ENCODE measurements around the gene ZMYM5. TPM values are rescaled to one million over a fixed set of nuclear protein-coding genes. Genes with fewer than 3 reads are reported as not detected.
"Not testable (repeated sequence)": the region's sequence is repeated elsewhere in the genome, so short reads cannot be mapped to it uniquely, and the experiment has no call there.

ZMYM5 gene
- total RNA-seq, 1 experiment from 2014 or later = 16.7 TPM

DNA sequence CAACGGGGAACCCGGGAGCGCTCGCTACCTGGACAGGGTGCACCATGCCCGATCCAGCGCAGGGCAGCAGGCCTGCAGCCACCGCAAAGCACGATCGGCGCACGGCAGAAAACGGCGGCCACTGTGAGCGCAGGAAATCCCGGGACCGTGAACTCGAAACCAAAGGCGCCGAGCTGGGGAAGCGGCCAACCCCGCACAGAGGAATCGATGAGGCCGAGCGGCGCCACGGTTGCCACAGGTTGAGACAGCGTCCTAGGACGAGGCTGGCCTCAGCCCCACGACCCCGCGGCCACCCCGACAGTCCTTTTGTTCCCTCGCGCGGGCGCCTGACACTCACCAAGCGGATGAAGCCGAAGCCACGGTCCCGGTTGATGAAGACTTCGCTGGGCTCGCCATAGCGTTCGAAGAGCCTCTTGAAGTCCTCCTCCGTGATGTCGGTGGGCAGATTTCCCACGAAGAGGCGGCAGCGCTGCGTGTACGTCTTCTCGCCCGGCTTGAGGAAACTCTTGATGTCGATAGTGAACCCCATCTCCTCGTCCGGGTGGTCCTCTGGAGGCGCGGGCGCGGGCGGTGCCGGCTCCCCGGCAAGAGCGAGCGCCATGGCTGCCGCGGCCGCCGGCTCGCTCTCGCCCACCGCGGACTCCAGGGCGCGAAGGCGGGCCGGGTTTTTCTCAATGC is 81.3 kb downstream of the ZMYM5 start:
- H3K27me3 ChIP-seq (replicated peaks; ENCODE audit: control insufficient read depth, insufficient read depth, low read length) = no peaks in the 10 kb centered on the region
- H3K4me1 ChIP-seq = no peaks in the 10 kb centered on the region
- TSS peak; percentile 87 for BruUV-seq (replicated peaks)
- ChIA-PET CTCF (interaction anchor here (0.7 kb wide), 1 partner anchor 36 kb away, joined by 3 read pairs; no protein-coding TSS in a partner anchor), POLR2A (interaction anchor here (0.6 to 1.9 kb wide), 2 partner anchors 81 to 194 kb away, joined by 3 to 11 read pairs; partner anchors contain the start of gene ZMYM5)
- Mint-ChIP-seq H3K27ac (ENCODE audit: unreplicated experiment) (peak overlapping the region; percentile 93), H3K4me3 (ENCODE audit: unreplicated experiment) (peak overlapping the region; percentile 94), H3K27me3 (ENCODE audit: insufficient read depth, unreplicated experiment) (no peaks in the 10 kb centered on the region), H3K36me3 (ENCODE audit: insufficient read depth, unreplicated experiment) (peaks cover 31% of the 10 kb centered on the region), H3K4me1 (ENCODE audit: low read depth, unreplicated experiment) (peaks cover 8% of the 10 kb centered on the region), H3K9me3 (ENCODE audit: unreplicated experiment) (no peaks in the 10 kb centered on the region)
- H3K9me3 ChIP-seq = no peaks in the 10 kb centered on the region
- no peak for TF ChIP-seq CTCF (IDR thresholded peaks at IDR 0.05; ENCODE audit: insufficient read depth in 1 of 2, low read depth in 1 of 2, low read length in 1 of 2, severe bottlenecking in 1 of 2, unreplicated experiment in 1 of 2)
- DNase-seq = peak; percentile 43 to 60
- intact Hi-C loops (cut with micrococcal nuclease; ENCODE audit: unreplicated experiment) = loop anchor here (1.0 to 2.0 kb wide), 3 partner anchors 12 to 175 kb away; no protein-coding TSS in a partner anchor
- peak overlapping the region; percentile 81 for H3K4me3 ChIP-seq (ENCODE audit: low read depth, low read length)
- H3K36me3 ChIP-seq (ENCODE audit: control insufficient read depth, insufficient read depth, low read length) = no peaks in the 10 kb centered on the region; the same call in 1 of the 2 replicates

DNA sequence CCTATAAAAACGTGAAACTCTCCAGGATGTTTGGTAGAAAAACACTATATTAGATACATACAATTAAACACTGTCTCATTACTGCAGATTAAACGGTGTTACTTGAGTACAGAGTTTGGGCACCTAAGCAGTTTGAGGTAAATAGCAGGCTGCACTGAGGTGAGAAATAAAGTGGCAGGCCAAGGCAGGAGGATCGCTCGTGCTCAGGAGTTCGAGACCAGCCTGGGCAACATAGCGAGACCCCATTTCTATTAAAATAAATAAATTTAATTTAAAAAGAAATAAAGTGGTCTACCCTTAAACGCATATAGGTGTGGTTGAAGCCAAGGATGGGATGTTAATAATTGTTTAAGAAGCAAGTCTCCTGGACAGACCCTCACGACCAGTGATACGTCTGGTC is 81.9 kb downstream of the ZMYM5 start:
- no peaks in the 10 kb centered on the region for H3K27me3 ChIP-seq (replicated peaks; ENCODE audit: control insufficient read depth, insufficient read depth, low read length)
- no peaks in the 10 kb centered on the region for H3K4me1 ChIP-seq
- peaks cover 8% of the 10 kb centered on the region for H3K4me1 Mint-ChIP-seq (ENCODE audit: low read depth, unreplicated experiment)
- no peaks in the 10 kb centered on the region for H3K9me3 Mint-ChIP-seq (ENCODE audit: unreplicated experiment)
- no peaks in the 10 kb centered on the region; the same call in 1 of the 2 replicates for H3K36me3 ChIP-seq (ENCODE audit: control insufficient read depth, insufficient read depth, low read length)
- H3K4me3 Mint-ChIP-seq (ENCODE audit: unreplicated experiment) = peak overlapping the region; percentile 94
- POLR2A ChIA-PET = no interaction called here
- H3K27ac Mint-ChIP-seq (ENCODE audit: unreplicated experiment) = peak overlapping the region; percentile 93
- intact Hi-C loops (cut with micrococcal nuclease; ENCODE audit: unreplicated experiment) = no loop called here
- peak in 1 of 2 experiments; percentile 9 for DNase-seq
- H3K27me3 Mint-ChIP-seq (ENCODE audit: insufficient read depth, unreplicated experiment) = no peaks in the 10 kb centered on the region
- peaks cover 37% of the 10 kb centered on the region for H3K36me3 Mint-ChIP-seq (ENCODE audit: insufficient read depth, unreplicated experiment)
- H3K4me3 ChIP-seq (ENCODE audit: low read depth, low read length) = peak overlapping the region; percentile 81
- CTCF ChIA-PET = interaction anchor here (0.6 kb wide), 2 partner anchors 82 to 83 kb away, joined by 3 to 5 read pairs; no protein-coding TSS in a partner anchor
- H3K9me3 ChIP-seq = no peaks in the 10 kb centered on the region
- TF ChIP-seq CTCF (IDR thresholded peaks at IDR 0.05; ENCODE audit: insufficient read depth in 1 of 2, low read depth in 1 of 2, low read length in 1 of 2, severe bottlenecking in 1 of 2, unreplicated experiment in 1 of 2) = no peak
- no TSS peak for BruUV-seq (replicated peaks)

- peak in 1 of 2 experiments; percentile 30 for DNase-seq
- H3K36me3 ChIP-seq (ENCODE audit: control insufficient read depth, insufficient read depth, low read length); H3K27me3 Mint-ChIP-seq (ENCODE audit: insufficient read depth, unreplicated experiment); BruUV-seq (replicated peaks); H3K9me3 ChIP-seq; H3K4me1 ChIP-seq; POLR2A ChIA-PET; intact Hi-C loops (cut with micrococcal nuclease; ENCODE audit: unreplicated experiment); H3K9me3 Mint-ChIP-seq (ENCODE audit: unreplicated experiment); H3K27me3 ChIP-seq (replicated peaks; ENCODE audit: control insufficient read depth, insufficient read depth, low read length): not testable (repeated sequence)
- peak overlapping the region; percentile 81 for H3K4me3 ChIP-seq (ENCODE audit: low read depth, low read length)
- H3K4me1 Mint-ChIP-seq (ENCODE audit: low read depth, unreplicated experiment) = peaks cover 11% of the 10 kb centered on the region
- peak overlapping the region; percentile 93 for H3K27ac Mint-ChIP-seq (ENCODE audit: unreplicated experiment)
- CTCF ChIA-PET = interaction anchor here (0.6 kb wide), 2 partner anchors 83 to 84 kb away, joined by 3 to 5 read pairs; no protein-coding TSS in a partner anchor
- H3K4me3 Mint-ChIP-seq (ENCODE audit: unreplicated experiment) = peak overlapping the region; percentile 94
- peaks cover 44% of the 10 kb centered on the region for H3K36me3 Mint-ChIP-seq (ENCODE audit: insufficient read depth, unreplicated experiment)
These were observed 82.6 kb downstream of the ZMYM5 start for GRCh38 chr13:19780753-19781418.

Other genes with a start within 250 kb of the ZMYM5 start
- gene MPHOSPH8, start 230.0 kb downstream of the ZMYM5 start, total RNA-seq (2022) = 31.6 and 31.8 TPM in 2 replicates
- 123 and 124 TPM in 2 replicates for gene PSPC1, start 80.7 kb downstream of the ZMYM5 start, total RNA-seq (2022)
- 91.1 and 101 TPM in 2 replicates for gene ZMYM2, start 95.1 kb upstream of the ZMYM5 start, total RNA-seq (2022)